Hepatocyte (in vitro differentiated cells): Measurements from ENCODE around the gene SYTL3. TPM values are rescaled to one million over a fixed set of nuclear protein-coding genes. Genes with fewer than 3 reads are reported as not detected.

ENCODE experiments used
- DNase-seq: peaks from one replicate; pipeline ENCODE4 v3.0.0-alpha.2; 2016; ENCODE audit warnings: low spot score
- H2AFZ ChIP-seq: fragments of 200-600 bp; sonication (generic); 2 replicates; pipeline ENCODE4 v1.6.0; 2016; ENCODE audit warnings: antibody characterized with exemption, mild to moderate bottlenecking
- H3K27ac ChIP-seq: fragments of 200-600 bp; sonication (generic); 2 replicates; pipeline ENCODE4 v1.5.1; 2016; ENCODE audit warnings: mild to moderate bottlenecking
- H3K27me3 ChIP-seq: fragments of 200-600 bp; sonication (generic); 2 replicates; pipeline ENCODE4 v1.6.1; 2016
- H3K36me3 ChIP-seq: fragments of 200-600 bp; sonication (generic); replicated peaks from 2 replicates; pipeline ENCODE4 v1.5.1; 2016; ENCODE audit warnings: low read depth; ENCODE audit not compliant: insufficient read depth
- H3K4me1 ChIP-seq: fragments of 200-600 bp; sonication (generic); 2 replicates; pipeline ENCODE4 v1.5.1; 2016; ENCODE audit warnings: mild to moderate bottlenecking, moderate library complexity; ENCODE audit not compliant: insufficient read depth
- H3K4me2 ChIP-seq: fragments of 200-600 bp; sonication (generic); 2 replicates; pipeline ENCODE4 v1.6.0; 2016
- H3K4me3 ChIP-seq: fragments of 200-600 bp; sonication (generic); 2 replicates; pipeline ENCODE4 v1.5.1; 2016; ENCODE audit warnings: mild to moderate bottlenecking
- H3K79me2 ChIP-seq: fragments of 200-600 bp; sonication (generic); 2 replicates; pipeline ENCODE4 v1.6.0; 2017; ENCODE audit warnings: mild to moderate bottlenecking
- H3K9me2 ChIP-seq: fragments of 200-600 bp; sonication (generic); replicated peaks from 2 replicates; pipeline ENCODE4 v1.6.0; 2017; ENCODE audit warnings: mild to moderate bottlenecking; ENCODE audit not compliant: insufficient read depth
- H3K9me3 ChIP-seq: fragments of 200-600 bp; sonication (generic); 2 replicates; pipeline ENCODE4 v1.5.1; 2016; ENCODE audit warnings: low read depth, mild to moderate bottlenecking
- H4K20me1 ChIP-seq: fragments of 200-600 bp; sonication (generic); 2 replicates; pipeline ENCODE4 v1.6.0; 2016; ENCODE audit warnings: mild to moderate bottlenecking; ENCODE audit not compliant: insufficient read depth, poor library complexity, severe bottlenecking
- EZH2 ChIP-seq: fragments of 200-600 bp; sonication (generic); IDR thresholded peaks from 2 replicates; pipeline ENCODE4 v1.6.1; 2016; ENCODE audit warnings: antibody characterized with exemption, mild to moderate bottlenecking, borderline replicate concordance
- EZH2phosphoT487 ChIP-seq: fragments of 200-600 bp; sonication (generic); IDR thresholded peaks from one replicate; pipeline ENCODE4 v1.6.1; 2018; ENCODE audit warnings: antibody characterized with exemption, mild to moderate bottlenecking, low read depth, moderate library complexity; ENCODE audit not compliant: unreplicated experiment, severe bottlenecking
- WGBS: methylation state at CpG from one replicate; pipeline ENCODE4 v1.1.6; 2016; ENCODE audit warnings: low lambda C conversion rate; ENCODE audit errors: missing lambda C conversion rate; 5-methylcytosine and 5-hydroxymethylcytosine counted together
- polyA plus RNA-seq: library from polyadenylated mRNA; unstranded; fragments of >200 nt; fragmentation: Nextera tagmentation; extraction: Ambion mirVana; gene quantifications from 2 replicates; pipeline ENCODE4 v1.2.1, GENCODE V29; 2016
- total RNA-seq: library from RNA; depleted of rRNA; stranded (reverse); fragments of >200 nt; gene quantifications from 2 replicates; pipeline ENCODE4 v1.2.3, GENCODE V29; 2014
- TF ChIP-seq, protein P1 (sequence below): fragments of 200-600 bp; sonication (generic); IDR thresholded peaks from 2 replicates; pipeline ENCODE4 v1.5.1; 2016; ENCODE audit warnings: antibody characterized with exemption, mild to moderate bottlenecking; ENCODE audit not compliant: poor library complexity

Gene SYTL3
- total and polyA plus RNA-seq, 2 experiments from 2014 or later, result 1.4 to 1.5 TPM

DNA sequence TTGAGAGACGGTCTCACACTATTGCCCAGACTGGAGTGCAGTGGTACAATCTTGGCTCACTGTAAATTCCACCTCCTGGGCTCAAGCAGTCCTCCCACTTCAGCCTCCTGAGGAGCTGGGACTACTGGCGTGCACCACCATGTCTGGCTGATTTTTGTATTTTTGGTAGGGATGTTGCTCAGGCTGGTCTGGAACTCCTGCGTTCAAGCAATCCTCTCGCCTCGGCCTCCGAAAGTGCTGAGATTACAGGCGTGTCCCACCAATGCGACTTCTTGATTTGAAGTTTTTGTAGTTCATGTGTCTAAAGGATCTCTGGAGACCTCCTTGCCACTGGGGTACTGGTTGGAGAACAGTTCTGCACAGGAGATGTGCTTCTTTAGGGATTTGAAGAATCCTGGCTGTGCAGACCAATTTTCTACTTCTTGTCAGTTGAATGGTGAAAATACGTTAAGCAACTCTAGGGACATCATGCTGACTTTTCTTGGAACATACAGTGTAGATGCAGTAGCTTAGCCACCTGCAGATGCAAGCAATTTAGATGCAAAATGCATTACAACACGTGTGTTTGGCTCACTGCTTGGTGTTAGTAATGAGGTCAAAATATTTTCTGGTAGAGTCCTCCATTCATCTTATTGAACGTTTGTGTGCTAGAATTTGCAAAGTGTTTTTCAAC, 28.2 kb downstream of the SYTL3 start:
- Histone ChIP-seq H3K4me3 (no peak overlapping the region), H3K4me2 (no peak overlapping the region), H3K9me3 (no peaks in the 10 kb centered on the region), H2AFZ (no peak overlapping the region), H3K36me3 (no peaks in the 10 kb centered on the region), H3K27ac (no peak overlapping the region), H3K4me1 (no peaks in the 10 kb centered on the region), H3K9me2 (no peaks in the 10 kb centered on the region), H3K27me3 (no peaks in the 10 kb centered on the region), H3K79me2 (no peaks in the 10 kb centered on the region), H4K20me1 (no peaks in the 10 kb centered on the region)
- DNase-seq, result no peak
- 88% methylated on average over 11 of the region's 11 CpGs for WGBS
- no peak for TF ChIP-seq EZH2phosphoT487
- TF ChIP-seq, protein P1, sequence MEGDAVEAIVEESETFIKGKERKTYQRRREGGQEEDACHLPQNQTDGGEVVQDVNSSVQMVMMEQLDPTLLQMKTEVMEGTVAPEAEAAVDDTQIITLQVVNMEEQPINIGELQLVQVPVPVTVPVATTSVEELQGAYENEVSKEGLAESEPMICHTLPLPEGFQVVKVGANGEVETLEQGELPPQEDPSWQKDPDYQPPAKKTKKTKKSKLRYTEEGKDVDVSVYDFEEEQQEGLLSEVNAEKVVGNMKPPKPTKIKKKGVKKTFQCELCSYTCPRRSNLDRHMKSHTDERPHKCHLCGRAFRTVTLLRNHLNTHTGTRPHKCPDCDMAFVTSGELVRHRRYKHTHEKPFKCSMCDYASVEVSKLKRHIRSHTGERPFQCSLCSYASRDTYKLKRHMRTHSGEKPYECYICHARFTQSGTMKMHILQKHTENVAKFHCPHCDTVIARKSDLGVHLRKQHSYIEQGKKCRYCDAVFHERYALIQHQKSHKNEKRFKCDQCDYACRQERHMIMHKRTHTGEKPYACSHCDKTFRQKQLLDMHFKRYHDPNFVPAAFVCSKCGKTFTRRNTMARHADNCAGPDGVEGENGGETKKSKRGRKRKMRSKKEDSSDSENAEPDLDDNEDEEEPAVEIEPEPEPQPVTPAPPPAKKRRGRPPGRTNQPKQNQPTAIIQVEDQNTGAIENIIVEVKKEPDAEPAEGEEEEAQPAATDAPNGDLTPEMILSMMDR, result no peak
- no peak for TF ChIP-seq EZH2

DNA sequence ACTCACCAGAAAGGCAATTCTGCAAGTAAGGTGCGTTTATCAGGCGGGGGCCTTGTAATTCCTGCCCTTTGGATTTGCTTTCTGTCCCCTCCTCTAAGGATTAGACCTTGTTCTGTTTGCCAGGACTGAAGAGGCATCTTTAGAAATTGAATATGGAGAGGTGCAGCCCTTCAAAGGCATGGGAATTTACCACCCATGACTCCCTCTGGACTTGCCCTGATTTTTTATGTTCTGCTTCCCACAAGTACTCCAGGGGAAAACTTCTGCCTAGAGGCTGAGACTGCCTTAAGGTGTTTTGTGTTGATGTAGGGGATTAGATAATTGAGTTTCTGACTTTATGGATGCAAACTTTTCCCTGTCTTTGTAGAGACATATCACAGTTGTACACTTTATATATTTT, 30.2 kb downstream of the SYTL3 start:
- no peak overlapping the region for H3K4me2 ChIP-seq
- H3K4me3 ChIP-seq, result no peak overlapping the region
- H4K20me1 ChIP-seq, result no peaks in the 10 kb centered on the region
- no peaks in the 10 kb centered on the region for H3K79me2 ChIP-seq
- H2AFZ ChIP-seq, result no peak overlapping the region
- H3K27me3 ChIP-seq, result no peaks in the 10 kb centered on the region
- no peaks in the 10 kb centered on the region for H3K36me3 ChIP-seq
- no peak for TF ChIP-seq EZH2
- TF ChIP-seq, protein P1, result no peak
- TF ChIP-seq EZH2phosphoT487, result no peak
- no peaks in the 10 kb centered on the region for H3K4me1 ChIP-seq
- no peaks in the 10 kb centered on the region for H3K9me3 ChIP-seq
- no peak for DNase-seq
- H3K27ac ChIP-seq, result no peak overlapping the region
- H3K9me2 ChIP-seq, result no peaks in the 10 kb centered on the region
- WGBS, result 80% methylated on average over 2 of the region's 2 CpGs

DNA sequence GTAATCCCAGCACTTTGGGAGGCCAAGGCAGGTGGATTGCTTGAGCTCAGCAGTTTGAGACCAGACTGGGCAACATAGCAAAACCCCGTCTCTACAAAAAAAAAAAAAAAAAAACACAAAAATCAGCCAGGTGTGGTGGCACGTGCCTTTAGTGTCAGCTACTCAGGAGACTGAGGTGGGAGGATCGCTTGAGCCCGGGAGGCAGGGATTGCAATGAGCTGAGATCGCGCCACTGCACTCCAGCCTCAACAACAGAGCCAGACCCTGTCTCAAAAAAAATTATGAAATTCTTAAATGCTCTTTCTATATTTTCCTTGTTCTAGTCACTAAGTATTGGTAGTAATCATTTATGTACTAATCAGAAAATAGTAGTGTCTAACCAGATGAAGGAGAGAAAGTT, 30.6 kb downstream of the SYTL3 start:
- TF ChIP-seq, protein P1, result no peak
- TF ChIP-seq EZH2, result no peak
- TF ChIP-seq EZH2phosphoT487, result no peak
- Histone ChIP-seq H3K4me1 (no peaks in the 10 kb centered on the region), H3K4me2 (no peak overlapping the region), H4K20me1 (no peaks in the 10 kb centered on the region), H3K9me2 (no peaks in the 10 kb centered on the region), H3K27me3 (no peaks in the 10 kb centered on the region), H3K4me3 (no peak overlapping the region), H2AFZ (no peak overlapping the region), H3K9me3 (no peaks in the 10 kb centered on the region), H3K79me2 (no peaks in the 10 kb centered on the region), H3K36me3 (no peaks in the 10 kb centered on the region), H3K27ac (no peak overlapping the region)
- WGBS, result 92% methylated on average over 6 of the region's 6 CpGs
- DNase-seq, result no peak
